ENCODE data around the gene LDLRAD3. TPM values are rescaled to one million over a fixed set of nuclear protein-coding genes. Genes with fewer than 3 reads are reported as not detected.

The LDLRAD3 gene
- total RNA-seq, 1 donor from 2014 or later, result 28.5 TPM

DNA sequence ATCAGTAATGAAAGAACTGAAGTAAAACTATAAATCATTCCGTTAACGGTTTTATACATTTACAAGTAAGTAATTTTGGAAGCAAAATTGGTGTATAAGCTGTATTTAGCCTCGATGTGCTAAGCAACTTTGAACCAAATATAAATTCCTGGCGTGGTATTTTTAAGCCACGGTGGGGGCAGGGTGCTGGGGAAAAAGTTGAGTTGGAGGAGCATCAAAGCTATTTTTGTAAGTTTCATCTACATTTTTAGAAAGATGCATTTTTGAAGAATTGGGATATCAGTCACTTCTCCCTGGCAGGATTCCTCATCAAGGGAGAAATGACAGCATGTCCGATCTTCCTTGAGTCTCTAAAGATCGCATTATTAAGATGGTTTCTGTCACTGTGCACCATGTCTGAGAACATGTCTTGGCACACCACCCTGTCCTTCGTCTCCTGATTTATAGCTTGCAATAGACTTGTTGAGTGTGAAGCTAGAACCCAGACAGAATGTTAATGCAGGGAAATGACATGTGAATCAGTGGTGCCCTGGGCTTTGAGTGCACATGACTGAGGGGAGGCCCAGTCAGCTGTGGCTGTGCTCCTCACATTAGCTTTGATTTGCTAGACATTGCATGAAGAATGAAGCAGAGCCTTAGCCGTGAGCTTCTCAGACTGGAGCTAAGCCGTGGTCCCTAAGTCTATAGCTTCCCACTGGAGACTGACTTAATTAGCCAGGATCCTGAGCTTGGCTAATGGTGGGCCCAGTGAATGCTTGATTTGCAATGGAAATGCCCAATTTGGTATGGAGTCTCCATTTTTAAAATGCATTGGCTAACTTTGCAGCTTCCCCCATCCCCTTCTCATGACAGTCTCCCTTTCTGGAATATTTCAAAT is 218.4 kb downstream of the LDLRAD3 start:
- TF ChIP-seq, protein P1, sequence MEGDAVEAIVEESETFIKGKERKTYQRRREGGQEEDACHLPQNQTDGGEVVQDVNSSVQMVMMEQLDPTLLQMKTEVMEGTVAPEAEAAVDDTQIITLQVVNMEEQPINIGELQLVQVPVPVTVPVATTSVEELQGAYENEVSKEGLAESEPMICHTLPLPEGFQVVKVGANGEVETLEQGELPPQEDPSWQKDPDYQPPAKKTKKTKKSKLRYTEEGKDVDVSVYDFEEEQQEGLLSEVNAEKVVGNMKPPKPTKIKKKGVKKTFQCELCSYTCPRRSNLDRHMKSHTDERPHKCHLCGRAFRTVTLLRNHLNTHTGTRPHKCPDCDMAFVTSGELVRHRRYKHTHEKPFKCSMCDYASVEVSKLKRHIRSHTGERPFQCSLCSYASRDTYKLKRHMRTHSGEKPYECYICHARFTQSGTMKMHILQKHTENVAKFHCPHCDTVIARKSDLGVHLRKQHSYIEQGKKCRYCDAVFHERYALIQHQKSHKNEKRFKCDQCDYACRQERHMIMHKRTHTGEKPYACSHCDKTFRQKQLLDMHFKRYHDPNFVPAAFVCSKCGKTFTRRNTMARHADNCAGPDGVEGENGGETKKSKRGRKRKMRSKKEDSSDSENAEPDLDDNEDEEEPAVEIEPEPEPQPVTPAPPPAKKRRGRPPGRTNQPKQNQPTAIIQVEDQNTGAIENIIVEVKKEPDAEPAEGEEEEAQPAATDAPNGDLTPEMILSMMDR (IDR thresholded peaks at IDR 0.05; ENCODE audit: unreplicated experiment), result no peak
- Mint-ChIP-seq H3K4me3 (ENCODE audit: unreplicated experiment) (no peak overlapping the region), H3K9me3 (ENCODE audit: unreplicated experiment) (no peaks in the 10 kb centered on the region), H3K36me3 (ENCODE audit: low read depth, unreplicated experiment) (peaks cover 5% of the 10 kb centered on the region), H3K4me1 (ENCODE audit: unreplicated experiment) (peaks cover 33% of the 10 kb centered on the region), H3K27ac (ENCODE audit: unreplicated experiment) (no peak overlapping the region), H3K27me3 (ENCODE audit: unreplicated experiment) (no peaks in the 10 kb centered on the region)
- DNase-seq (ENCODE audit: low spot score), result no peak

DNA sequence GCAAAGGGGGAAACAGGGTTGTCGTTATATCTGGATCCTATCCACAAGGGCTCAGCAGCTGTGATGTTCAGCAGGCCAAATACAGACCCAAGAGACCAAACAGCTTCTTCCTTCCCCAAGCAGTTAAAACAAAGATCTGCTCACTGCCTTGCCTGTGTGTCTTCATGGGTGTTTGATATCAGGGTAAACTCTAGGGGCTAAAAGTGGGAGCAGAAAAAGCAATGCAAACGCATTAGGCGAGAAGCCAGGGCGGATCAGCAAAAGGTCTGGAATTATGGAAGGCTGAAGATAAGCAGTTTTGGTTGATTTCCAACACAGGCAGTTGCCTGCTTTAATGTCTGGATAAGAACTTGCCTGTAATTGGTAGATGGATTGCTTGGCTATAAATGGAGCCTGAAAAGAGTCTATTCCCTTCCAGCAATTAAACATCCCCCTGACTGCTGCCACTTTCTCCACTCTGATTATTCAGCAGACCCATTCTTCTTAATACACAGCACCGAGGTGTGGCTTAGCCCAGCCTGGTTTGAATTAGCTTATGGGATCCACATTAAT is 219.1 kb downstream of the LDLRAD3 start:
- H3K9me3 Mint-ChIP-seq (ENCODE audit: unreplicated experiment), result no peaks in the 10 kb centered on the region
- peaks cover 7% of the 10 kb centered on the region for H3K36me3 Mint-ChIP-seq (ENCODE audit: low read depth, unreplicated experiment)
- peaks cover 35% of the 10 kb centered on the region for H3K4me1 Mint-ChIP-seq (ENCODE audit: unreplicated experiment)
- no peak overlapping the region for H3K4me3 Mint-ChIP-seq (ENCODE audit: unreplicated experiment)
- TF ChIP-seq, protein P1 (IDR thresholded peaks at IDR 0.05; ENCODE audit: unreplicated experiment), result no peak
- no peak overlapping the region for H3K27ac Mint-ChIP-seq (ENCODE audit: unreplicated experiment)
- H3K27me3 Mint-ChIP-seq (ENCODE audit: unreplicated experiment), result no peaks in the 10 kb centered on the region
- no peak for DNase-seq (ENCODE audit: low spot score)

DNA sequence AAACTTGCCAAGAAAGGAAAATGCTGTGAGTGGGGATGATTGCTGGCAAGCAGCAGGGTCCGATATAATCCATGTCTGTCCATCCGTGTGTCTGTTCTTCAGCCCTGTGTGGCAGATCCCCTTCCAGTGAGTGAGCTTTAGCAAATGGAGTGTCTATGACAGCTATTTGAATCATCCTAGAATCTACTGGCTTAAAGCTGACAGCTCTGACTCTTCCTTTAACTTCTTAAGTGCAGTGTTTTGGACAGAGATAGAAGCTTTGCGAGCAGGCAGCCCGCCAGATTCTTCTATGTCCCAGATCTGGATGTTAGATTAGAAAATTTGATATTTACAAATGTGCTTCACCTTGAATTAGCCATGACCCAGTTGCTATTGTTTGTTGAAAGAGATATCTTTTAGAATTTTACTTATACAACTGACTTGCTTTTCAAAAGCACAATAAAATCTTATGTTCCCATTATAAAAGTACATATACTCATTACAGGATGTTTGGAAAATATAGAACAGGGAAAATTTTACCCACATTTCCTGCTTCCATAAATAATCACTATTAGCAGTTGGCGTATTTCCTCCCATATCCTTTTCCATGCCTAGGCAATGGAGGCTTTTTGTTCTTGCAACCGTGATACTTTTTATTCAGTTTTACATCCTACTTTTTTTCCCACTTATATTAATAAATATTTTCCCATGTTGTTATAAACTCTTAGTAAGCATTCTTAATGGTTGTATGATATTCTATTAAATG is 220.8 kb downstream of the LDLRAD3 start:
- Mint-ChIP-seq H3K4me3 (ENCODE audit: unreplicated experiment) (no peak overlapping the region), H3K4me1 (ENCODE audit: unreplicated experiment) (peaks cover 35% of the 10 kb centered on the region), H3K36me3 (ENCODE audit: low read depth, unreplicated experiment) (peaks cover 4% of the 10 kb centered on the region), H3K27me3 (ENCODE audit: unreplicated experiment) (no peaks in the 10 kb centered on the region), H3K9me3 (ENCODE audit: unreplicated experiment) (no peaks in the 10 kb centered on the region), H3K27ac (ENCODE audit: unreplicated experiment) (no peak overlapping the region)
- no peak for DNase-seq (ENCODE audit: low spot score)
- TF ChIP-seq, protein P1 (IDR thresholded peaks at IDR 0.05; ENCODE audit: unreplicated experiment), result no peak

DNA sequence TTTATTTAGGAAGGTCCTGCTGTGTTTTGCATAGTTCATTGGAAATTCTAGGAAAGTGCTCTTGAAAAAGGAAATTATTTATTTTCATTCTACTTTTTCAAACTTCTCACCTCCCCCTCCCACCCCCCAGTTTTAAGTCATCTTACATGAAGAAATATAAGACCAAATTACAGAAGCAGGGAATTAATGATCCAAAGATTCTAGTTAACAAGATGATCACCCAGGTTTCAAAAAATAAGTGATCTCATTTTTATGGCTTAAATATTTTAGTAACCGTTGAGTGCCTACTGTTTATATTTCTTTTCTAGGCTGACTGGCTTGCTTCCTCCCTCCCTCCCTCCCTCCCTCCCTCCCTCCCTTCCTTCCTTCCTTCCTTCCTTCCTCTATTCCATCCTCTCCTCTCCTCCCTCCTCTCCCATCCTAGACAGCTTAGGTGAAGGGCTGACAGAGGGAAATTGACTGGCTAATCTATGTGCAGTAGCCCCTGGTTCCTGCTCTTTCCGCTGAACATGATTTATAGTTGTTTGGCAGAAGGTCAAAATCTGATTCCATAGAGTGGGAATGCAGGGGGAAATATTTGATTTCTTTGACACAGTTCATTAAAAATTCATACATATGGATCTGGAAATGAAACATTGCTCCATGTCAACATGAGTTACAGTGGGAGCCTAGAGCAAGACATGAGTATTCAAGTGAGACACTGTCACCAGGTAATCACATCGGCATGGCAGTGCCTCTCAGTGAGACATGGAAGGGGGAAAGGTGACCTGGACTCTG is 221.9 kb downstream of the LDLRAD3 start:
- Mint-ChIP-seq H3K27ac (ENCODE audit: unreplicated experiment) (no peak overlapping the region), H3K36me3 (ENCODE audit: low read depth, unreplicated experiment) (peaks cover 4% of the 10 kb centered on the region), H3K4me3 (ENCODE audit: unreplicated experiment) (no peak overlapping the region), H3K9me3 (ENCODE audit: unreplicated experiment) (no peaks in the 10 kb centered on the region), H3K27me3 (ENCODE audit: unreplicated experiment) (no peaks in the 10 kb centered on the region), H3K4me1 (ENCODE audit: unreplicated experiment) (peaks cover 35% of the 10 kb centered on the region)
- TF ChIP-seq, protein P1 (IDR thresholded peaks at IDR 0.05; ENCODE audit: unreplicated experiment), result no peak
- DNase-seq (ENCODE audit: low spot score), result no peak
